Upper lobe of right lung (tissue), 1 donor: ENCODE measurements around the gene KIAA1755. TPM values are rescaled to one million over a fixed set of nuclear protein-coding genes. Genes with fewer than 3 reads are reported as not detected.
A peak's percentile ranks its signal among the peaks of the same experiment; 100 is the strongest.

Experiments used
- ATAC-seq: fragments of 200-7000 bp; cut with Tn5 transposase; one replicate; pipeline ENCODE4 v1.9.1; 2020; ENCODE audit warnings: mild to moderate bottlenecking, moderate library complexity
- DNase-seq: peaks from one replicate; pipeline ENCODE4 v3.0.0-alpha.2; 2020
- H3K27ac ChIP-seq: fragments of 200-600 bp; one replicate; pipeline ENCODE4 v1.8.0; 2022
- H3K27me3 ChIP-seq: fragments of 200-600 bp; one replicate; pipeline ENCODE4 v1.8.0; 2022; ENCODE audit warnings: mild to moderate bottlenecking
- H3K36me3 ChIP-seq: fragments of 200-600 bp; one replicate; pipeline ENCODE4 v1.8.0; 2022
- H3K4me1 ChIP-seq: fragments of 200-600 bp; one replicate; pipeline ENCODE4 v1.8.0; 2022
- H3K4me3 ChIP-seq: fragments of 200-600 bp; one replicate; pipeline ENCODE4 v1.8.0; 2022; ENCODE audit warnings: mild to moderate bottlenecking
- H3K9me3 ChIP-seq: fragments of 200-600 bp; one replicate; pipeline ENCODE4 v1.8.0; 2022
- CTCF ChIP-seq: fragments of 200-600 bp; IDR thresholded peaks from one replicate; pipeline ENCODE4 v1.8.0; 2022; ENCODE audit warnings: antibody characterized with exemption
- intact Hi-C: fragments of 100-400 bp; cut with DNase I; formaldehyde crosslinking; loops from one replicate; pipeline ENCODE4 v1.11.0; 2022
- total RNA-seq: library from RNA; stranded (reverse); fragmentation: NEBNext Ultra II Directional; extraction: Animal tissue kit (Norgen Biotek cat#: 25700); gene quantifications from one replicate; pipeline ENCODE4 v1.2.1, GENCODE V29; 2021
- donor health status: DM: no; HTN: yes; CAD: no; lungs with severe emphysema.

The KIAA1755 gene
- total RNA-seq, 1 donor from 2014 or later, result 2.3 TPM

DNA sequence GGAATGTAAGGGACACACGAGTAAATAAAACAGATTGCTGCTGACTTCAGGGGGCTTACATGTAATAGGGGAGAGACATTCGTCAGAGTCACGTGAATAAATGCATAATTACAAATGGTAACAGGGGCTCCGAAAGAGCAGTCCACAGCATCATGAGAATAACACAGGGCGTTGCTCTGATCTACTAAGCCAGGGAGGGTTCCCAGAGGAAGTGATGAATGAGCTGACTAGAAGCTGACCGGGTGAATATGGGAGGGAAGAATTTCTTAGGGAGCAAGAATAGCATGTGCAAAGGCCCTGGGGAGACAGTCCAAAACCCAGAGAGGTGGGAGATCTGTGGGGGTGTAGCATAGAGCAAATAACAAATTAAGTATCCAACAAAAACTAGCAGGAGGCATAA, 45.8 kb upstream of the KIAA1755 start:
- Histone ChIP-seq H3K4me3 (no peak overlapping the region), H3K4me1 (no peaks in the 10 kb centered on the region), H3K36me3 (no peaks in the 10 kb centered on the region), H3K27ac (no peak overlapping the region), H3K27me3 (peaks cover 26% of the 10 kb centered on the region), H3K9me3 (no peaks in the 10 kb centered on the region)
- intact Hi-C loops, result no loop called here
- no peak for ATAC-seq
- DNase-seq, result no peak
- no peak for TF ChIP-seq CTCF

- Histone ChIP-seq H3K4me3 (no peak overlapping the region), H3K9me3 (no peaks in the 10 kb centered on the region), H3K4me1 (no peaks in the 10 kb centered on the region), H3K27ac (no peak overlapping the region), H3K27me3 (peaks cover 26% of the 10 kb centered on the region), H3K36me3 (no peaks in the 10 kb centered on the region)
- intact Hi-C loops, result no loop called here
- DNase-seq, result no peak
- no peak for ATAC-seq
- no peak for TF ChIP-seq CTCF
Observed at GRCh38 chr20:38305541-38305940, 45.0 kb upstream of the KIAA1755 start.

- ATAC-seq (peak; percentile 67), DNase-seq (peak; percentile 73)
- intact Hi-C loops, result no loop called here
- H3K4me1 ChIP-seq, result peaks cover 3% of the 10 kb centered on the region
- no peaks in the 10 kb centered on the region for H3K36me3 ChIP-seq
- H3K4me3 ChIP-seq, result no peak overlapping the region
- no peaks in the 10 kb centered on the region for H3K9me3 ChIP-seq
- peak; percentile 41 for TF ChIP-seq CTCF
- peaks cover 26% of the 10 kb centered on the region for H3K27me3 ChIP-seq
- no peak overlapping the region for H3K27ac ChIP-seq
Observed at GRCh38 chr20:38304845-38305447, 44.4 kb upstream of the KIAA1755 start.

DNA sequence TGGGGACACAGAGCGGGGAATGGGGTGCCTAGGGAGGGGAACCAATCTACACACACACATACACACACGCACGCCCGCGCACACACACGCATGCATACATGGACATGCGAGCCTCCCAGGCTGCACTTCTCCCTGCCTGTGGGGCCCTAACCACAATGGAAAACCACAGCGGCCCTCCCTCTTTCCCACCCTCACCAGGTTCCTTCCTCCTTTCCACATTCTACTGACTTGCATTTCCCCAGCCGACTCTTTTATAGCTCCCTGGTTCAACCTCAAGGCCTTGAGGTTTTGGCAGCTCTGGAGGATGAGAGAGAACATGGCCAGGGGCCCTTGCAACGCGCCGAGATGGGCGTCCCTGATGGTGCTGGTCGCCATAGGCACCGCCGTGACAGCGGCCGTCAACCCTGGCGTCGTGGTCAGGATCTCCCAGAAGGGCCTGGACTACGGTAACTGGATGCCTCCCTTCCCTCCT, 43.4 kb upstream of the KIAA1755 start, which contains the start of gene BPI:
BPI (plus strand) TSS at position 249 of the 472 bp plus-strand sequence; CDS start at position 317, 68 bp downstream.
- DNase-seq, result peak; percentile 76
- intact Hi-C loops, result no loop called here

DNA sequence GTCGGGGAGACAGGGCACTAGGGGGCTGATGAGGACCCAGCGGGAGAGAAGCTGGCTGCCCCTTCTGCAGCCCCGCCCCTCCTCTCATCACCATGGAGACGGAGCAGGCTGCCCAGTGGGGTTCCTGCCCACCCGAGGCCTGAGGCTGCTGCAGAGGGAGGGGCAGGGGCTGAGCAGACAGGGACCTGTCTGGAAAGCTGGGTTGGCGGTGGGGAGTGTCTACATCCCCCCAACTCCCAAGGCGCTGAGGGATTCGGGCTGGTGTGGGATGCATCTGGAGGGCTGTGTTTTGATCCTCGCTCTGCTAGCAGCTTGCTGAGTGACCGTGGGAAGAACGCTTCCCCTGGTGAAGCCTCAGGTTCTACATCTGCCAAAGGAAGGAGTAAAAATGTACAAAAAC, 42.3 kb upstream of the KIAA1755 start:
- TF ChIP-seq CTCF, result no peak
- no peak for ATAC-seq
- H3K4me1 ChIP-seq, result peaks cover 20% of the 10 kb centered on the region
- intact Hi-C loops, result no loop called here
- no peak overlapping the region for H3K4me3 ChIP-seq
- H3K36me3 ChIP-seq, result no peaks in the 10 kb centered on the region
- DNase-seq, result no peak
- H3K27ac ChIP-seq, result no peak overlapping the region
- H3K27me3 ChIP-seq, result peaks cover 26% of the 10 kb centered on the region
- no peaks in the 10 kb centered on the region for H3K9me3 ChIP-seq

More for the DNA sequence above, 43.4 kb upstream of the KIAA1755 start, which contains the start of gene BPI:
- H3K9me3 ChIP-seq, result no peaks in the 10 kb centered on the region
- H3K27ac ChIP-seq, result no peak within 1 kb of the TSS
- no peaks in the 10 kb centered on the region for H3K36me3 ChIP-seq
- H3K4me3 ChIP-seq, result no peak within 1 kb of the TSS
- ATAC-seq, result peak; percentile 75
- no peak for TF ChIP-seq CTCF
- peaks cover 26% of the 10 kb centered on the region for H3K27me3 ChIP-seq
- peaks cover 13% of the 10 kb centered on the region for H3K4me1 ChIP-seq
